Measurements from ENCODE around the gene EREG. TPM values are rescaled to one million over a fixed set of nuclear protein-coding genes. Genes with fewer than 3 reads are reported as not detected.

The EREG gene
- total RNA-seq, 4 donors from 2014 or later = 8.0 to 122 (median 11.9) TPM

- no peaks in the 10 kb centered on the region for H3K36me3 ChIP-seq
- intact Hi-C loops (cut with DNase I) = loop anchor here (10.0 kb wide), 2 partner anchors 66 to 156 kb away; partner anchors contain the start of gene AREG
- H3K27me3 ChIP-seq = no peaks in the 10 kb centered on the region
- no peak overlapping the region for H3K27ac ChIP-seq
- no peak overlapping the region for H3K4me3 ChIP-seq
- H3K4me1 ChIP-seq = peaks cover 0 to 28% (median 4%) of the 10 kb centered on the region in 3 donors
- no peaks in the 10 kb centered on the region for H3K9me3 ChIP-seq
- DNase-seq = no peak
- TF ChIP-seq, protein P1, sequence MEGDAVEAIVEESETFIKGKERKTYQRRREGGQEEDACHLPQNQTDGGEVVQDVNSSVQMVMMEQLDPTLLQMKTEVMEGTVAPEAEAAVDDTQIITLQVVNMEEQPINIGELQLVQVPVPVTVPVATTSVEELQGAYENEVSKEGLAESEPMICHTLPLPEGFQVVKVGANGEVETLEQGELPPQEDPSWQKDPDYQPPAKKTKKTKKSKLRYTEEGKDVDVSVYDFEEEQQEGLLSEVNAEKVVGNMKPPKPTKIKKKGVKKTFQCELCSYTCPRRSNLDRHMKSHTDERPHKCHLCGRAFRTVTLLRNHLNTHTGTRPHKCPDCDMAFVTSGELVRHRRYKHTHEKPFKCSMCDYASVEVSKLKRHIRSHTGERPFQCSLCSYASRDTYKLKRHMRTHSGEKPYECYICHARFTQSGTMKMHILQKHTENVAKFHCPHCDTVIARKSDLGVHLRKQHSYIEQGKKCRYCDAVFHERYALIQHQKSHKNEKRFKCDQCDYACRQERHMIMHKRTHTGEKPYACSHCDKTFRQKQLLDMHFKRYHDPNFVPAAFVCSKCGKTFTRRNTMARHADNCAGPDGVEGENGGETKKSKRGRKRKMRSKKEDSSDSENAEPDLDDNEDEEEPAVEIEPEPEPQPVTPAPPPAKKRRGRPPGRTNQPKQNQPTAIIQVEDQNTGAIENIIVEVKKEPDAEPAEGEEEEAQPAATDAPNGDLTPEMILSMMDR (IDR thresholded peaks at IDR 0.05) = no peak
- TF ChIP-seq POLR2A (IDR thresholded peaks at IDR 0.05) = no peak
Measured at GRCh38 chr4:74378573-74378972, 13.6 kb downstream of the EREG start.

GRCh38 chr4:74379912-74380311 lies 15.0 kb downstream of the EREG start:
- H3K4me1 ChIP-seq = peaks cover 0 to 15% (median 0%) of the 10 kb centered on the region in 3 donors
- TF ChIP-seq, protein P1 (IDR thresholded peaks at IDR 0.05) = no peak
- no peak for TF ChIP-seq POLR2A (IDR thresholded peaks at IDR 0.05)
- H3K9me3 ChIP-seq = no peaks in the 10 kb centered on the region
- no peak overlapping the region for H3K4me3 ChIP-seq
- no peaks in the 10 kb centered on the region for H3K36me3 ChIP-seq
- no peaks in the 10 kb centered on the region for H3K27me3 ChIP-seq
- no peak for DNase-seq
- H3K27ac ChIP-seq = no peak overlapping the region
- 80 to 88% methylated on average over 6 of the region's 6 CpGs for WGBS, 2 donors
- intact Hi-C loops (cut with DNase I) = loop anchor here (10.0 kb wide), 2 partner anchors 65 to 155 kb away; partner anchors contain the start of gene AREG

DNA sequence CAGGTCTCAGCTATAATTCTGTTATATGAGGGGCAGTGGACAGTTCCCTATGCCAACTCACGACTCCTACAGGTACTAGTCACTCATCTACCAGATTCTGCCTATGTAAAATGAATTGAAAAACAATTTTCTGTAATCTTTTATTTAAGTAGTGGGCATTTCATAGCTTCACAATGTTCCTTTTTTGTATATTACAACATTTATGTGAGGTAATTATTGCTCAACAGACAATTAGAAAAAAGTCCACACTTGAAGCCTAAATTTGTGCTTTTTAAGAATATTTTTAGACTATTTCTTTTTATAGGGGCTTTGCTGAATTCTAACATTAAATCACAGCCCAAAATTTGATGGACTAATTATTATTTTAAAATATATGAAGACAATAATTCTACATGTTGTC lies 20.4 kb downstream of the EREG start:
- H3K36me3 ChIP-seq = no peaks in the 10 kb centered on the region
- H3K4me3 ChIP-seq = no peak overlapping the region
- no peaks in the 10 kb centered on the region for H3K27me3 ChIP-seq
- no peak for DNase-seq
- 62 to 82% methylated on average over 1 of the region's 1 CpG for WGBS, 2 donors
- no peaks in the 10 kb centered on the region for H3K4me1 ChIP-seq
- TF ChIP-seq, protein P1 (IDR thresholded peaks at IDR 0.05) = no peak
- TF ChIP-seq POLR2A (IDR thresholded peaks at IDR 0.05) = no peak
- H3K27ac ChIP-seq = no peak overlapping the region
- H3K9me3 ChIP-seq = no peaks in the 10 kb centered on the region
- intact Hi-C loops (cut with DNase I) = no loop called here

GRCh38 chr4:74386159-74386558 lies 21.2 kb downstream of the EREG start:
- no peaks in the 10 kb centered on the region for H3K36me3 ChIP-seq
- intact Hi-C loops (cut with DNase I) = no loop called here
- TF ChIP-seq, protein P1 (IDR thresholded peaks at IDR 0.05) = no peak
- TF ChIP-seq POLR2A (IDR thresholded peaks at IDR 0.05) = no peak

GRCh38 chr4:74387790-74388189 lies 22.8 kb downstream of the EREG start:
- 91 to 98% methylated on average over 2 of the region's 2 CpGs for WGBS, 2 donors
- TF ChIP-seq POLR2A (IDR thresholded peaks at IDR 0.05) = no peak
- TF ChIP-seq, protein P1 (IDR thresholded peaks at IDR 0.05) = no peak
- DNase-seq = no peak
- H3K27ac ChIP-seq = no peak overlapping the region
- no peaks in the 10 kb centered on the region for H3K4me1 ChIP-seq
- H3K27me3 ChIP-seq = no peaks in the 10 kb centered on the region
- no peaks in the 10 kb centered on the region for H3K36me3 ChIP-seq
- H3K4me3 ChIP-seq = no peak overlapping the region
- intact Hi-C loops (cut with DNase I) = no loop called here
- no peaks in the 10 kb centered on the region for H3K9me3 ChIP-seq

More at GRCh38 chr4:74386159-74386558, 21.2 kb downstream of the EREG start:
- WGBS, 2 donors = 48 to 59% methylated on average over 3 to 4 of the region's 4 CpGs
- no peaks in the 10 kb centered on the region for H3K4me1 ChIP-seq
- no peak overlapping the region for H3K4me3 ChIP-seq
- no peak overlapping the region for H3K27ac ChIP-seq
- no peak for DNase-seq
- H3K27me3 ChIP-seq = no peaks in the 10 kb centered on the region
- no peaks in the 10 kb centered on the region for H3K9me3 ChIP-seq

Measured in esophagus squamous epithelium (tissue), 5 donors.